K562 (cell line): ENCODE measurements around the gene TRNP1. TPM values are rescaled to one million over a fixed set of nuclear protein-coding genes. Genes with fewer than 3 reads are reported as not detected.

Experiments used
- ATAC-seq: fragments of 200-7000 bp; cut with Tn5 transposase; 3 replicates; pipeline ENCODE4 v1.9.1; 2020; ENCODE audit warnings: moderate library complexity
- BruUV-seq: library from RNA; stranded (reverse); fragments of 400-500 nt; replicated peaks from 2 replicates; lab custom pipeline; 2021; lab: Mats Ljungman, UMichigan
- CTCF ChIA-PET: fragments of 300-600 bp; formaldehyde crosslinking; extraction: SDS; loops from one replicate; lab custom pipeline; 2021; ENCODE audit warnings: low intra/inter-chr PET ratio; lab: Yijun Ruan, JAX
- POLR2A ChIA-PET: fragments of 300-600, 350-650 bp; sonication (Branson Sonifier 250); formaldehyde crosslinking; extraction: SDS; loops from one replicate; lab custom pipeline; 2021; ENCODE audit warnings: antibody characterized with exemption, inconsistent platforms; lab: Yijun Ruan, JAX
- DNase-seq, 4 experiments: peaks; one replicate each; pipeline versions ENCODE4 v3.0.0 to v3.0.0-alpha.2; 2011 to 2018; ENCODE audit warnings: low spot score in 3 of 4, mixed read lengths in 3 of 4; ENCODE audit errors: extremely low read depth in 1 of 4
- FAIRE-seq: peaks from 2 replicates; lab custom pipeline; 2011; peaks lifted over from hg19 to GRCh38; lab: Jason Lieb, UNC
- H2AFZ ChIP-seq: 2 replicates; pipeline ENCODE4 v1.6.0; 2011; ENCODE audit warnings: low read depth, low read length, control low read depth, inconsistent platforms
- H3K27ac ChIP-seq: fragments of 200-600 bp; 3 replicates; pipeline ENCODE4 v1.8.0; 2011; ENCODE audit warnings: low read depth, mild to moderate bottlenecking, control low read depth, inconsistent platforms, low read length, moderate library complexity, mixed read lengths; ENCODE audit errors: extremely low read depth
- H3K27me3 ChIP-seq, 2 experiments: fragments of 300-600 bp in 1 of 2; 2 replicates in 1 of 2; 3 replicates in 1 of 2; pipeline versions ENCODE4 v1.6.0 to v1.8.0; 2011; ENCODE audit warnings: inconsistent platforms in 2 of 2, low read length in 2 of 2, mild to moderate bottlenecking in 1 of 2, mixed read lengths in 1 of 2, moderate library complexity in 1 of 2; ENCODE audit not compliant: control insufficient read depth in 2 of 2, insufficient read depth in 2 of 2
- H3K36me3 ChIP-seq: fragments of 300-600 bp; 3 replicates; pipeline ENCODE4 v1.8.0; 2011; ENCODE audit warnings: mild to moderate bottlenecking, low read length, inconsistent platforms; ENCODE audit not compliant: control insufficient read depth, insufficient read depth
- H3K4me1 ChIP-seq, 2 experiments: fragments of 200-600 bp in 1 of 2; replicated peaks in 1 of 2; 2 replicates in 1 of 2; 3 replicates in 1 of 2; pipeline versions ENCODE4 v1.5.1 to v1.8.0; 2011; ENCODE audit warnings: inconsistent platforms in 2 of 2, low read length in 2 of 2, mild to moderate bottlenecking in 1 of 2, mixed read lengths in 1 of 2, moderate library complexity in 1 of 2; ENCODE audit not compliant: control insufficient read depth in 2 of 2, insufficient read depth in 2 of 2
- H3K4me2 ChIP-seq: 2 replicates; pipeline ENCODE4 v1.6.1; 2011; ENCODE audit warnings: low read length, control low read depth, inconsistent platforms, mixed read lengths; ENCODE audit not compliant: insufficient read depth
- H3K4me3 ChIP-seq: fragments of 200-600 bp; sonication (generic), shearing (Covaris generic); 2 replicates; pipeline ENCODE4 v1.5.1; 2016; ENCODE audit warnings: control low read depth, inconsistent platforms
- H3K79me2 ChIP-seq: fragments of 200-600 bp; 3 replicates; pipeline ENCODE4 v1.8.0; 2011; ENCODE audit warnings: low read length, inconsistent platforms; ENCODE audit not compliant: control insufficient read depth, insufficient read depth
- H3K9ac ChIP-seq, 2 experiments: 2 replicates each; pipeline versions ENCODE4 v1.6.0 to v1.6.1; 2011; ENCODE audit warnings: low read depth in 2 of 2, low read length in 2 of 2, control low read depth in 1 of 2, inconsistent platforms in 1 of 2, mild to moderate bottlenecking in 1 of 2, mixed read lengths in 1 of 2; ENCODE audit not compliant: insufficient read depth in 1 of 2
- H3K9me1 ChIP-seq: one replicate; pipeline ENCODE4 v1.6.0; 2011; ENCODE audit warnings: inconsistent platforms, mild to moderate bottlenecking, low read length, moderate library complexity; ENCODE audit not compliant: control insufficient read depth, insufficient read depth
- H3K9me3 ChIP-seq: replicated peaks from 2 replicates; pipeline ENCODE4 v1.5.1; 2011; ENCODE audit warnings: low read depth, low read length, inconsistent platforms; ENCODE audit not compliant: control insufficient read depth, insufficient read depth
- H4K20me1 ChIP-seq: replicated peaks from 2 replicates; pipeline ENCODE4 v1.6.1; 2011; ENCODE audit warnings: low read length, inconsistent platforms, mixed read lengths; ENCODE audit not compliant: control insufficient read depth, insufficient read depth
- FOXA3 ChIP-seq, 2 experiments: fragments of 450-650 bp in 1 of 2; sonication (generic) in 1 of 2; formaldehyde crosslinking; IDR thresholded peaks in 1 of 2; conservative IDR thresholded peaks in 1 of 2; 2 replicates each; pipeline versions ENCODE4 v1.4.0 to v1.8.0; 2020 to 2022; ENCODE audit warnings: mild to moderate bottlenecking in 2 of 2, missing genetic modification reagents in 1 of 2
- FOXJ2 ChIP-seq: fragments of 200-800 bp; sonication (Bioruptor generic); IDR thresholded peaks from 2 replicates; pipeline ENCODE4 v1.6.1; 2016; ENCODE audit warnings: missing genetic modification characterization, missing compliant biosample characterization
- FOXJ3 ChIP-seq: sonication (generic); formaldehyde crosslinking; IDR thresholded peaks from 2 replicates; pipeline ENCODE4 v1.4.0; 2020; ENCODE audit warnings: mild to moderate bottlenecking, missing genetic modification reagents
- HDAC2 ChIP-seq: fragments of 450-650 bp; IDR thresholded peaks from 2 replicates; pipeline ENCODE4 v1.6.1; 2016; ENCODE audit warnings: mild to moderate bottlenecking
- HMBOX1 ChIP-seq: sonication (generic); IDR thresholded peaks from 2 replicates; pipeline ENCODE4 v1.6.1; 2016
- MBD2 ChIP-seq: sonication (generic); IDR thresholded peaks from 2 replicates; pipeline ENCODE4 v1.6.1; 2016; ENCODE audit warnings: low read depth, borderline replicate concordance
- RBM15 ChIP-seq: fragments of 200-400 bp; formaldehyde crosslinking; IDR thresholded peaks from 2 replicates; pipeline ENCODE4 v1.6.1; 2018; ENCODE audit warnings: mild to moderate bottlenecking, low read length, moderate library complexity; ENCODE audit not compliant: insufficient read depth
- RCOR1 ChIP-seq, 2 experiments: IDR thresholded peaks; 2 replicates each; pipeline ENCODE4 v1.6.1; 2012; ENCODE audit warnings: low read depth in 2 of 2, low read length in 2 of 2, borderline replicate concordance in 1 of 2, improper control_type of control experiment in 1 of 2
- SAFB2 ChIP-seq: fragments of 200-400 bp; formaldehyde crosslinking; IDR thresholded peaks from 2 replicates; pipeline ENCODE4 v1.6.1; 2018; ENCODE audit warnings: borderline replicate concordance, low read length, low read depth, moderate library complexity; ENCODE audit not compliant: severe bottlenecking
- SMARCC2 ChIP-seq: fragments of 450-650 bp; IDR thresholded peaks from 2 replicates; pipeline ENCODE4 v1.6.1; 2017; ENCODE audit warnings: antibody characterized with exemption, moderate library complexity, mild to moderate bottlenecking, low read depth
- ZHX1 ChIP-seq: fragments of 150-350 bp; conservative IDR thresholded peaks from 2 replicates; pipeline ENCODE4 v1.6.1; 2014; ENCODE audit warnings: low read length
- WGBS: fragments of 100-300 bp; shearing (Covaris generic); methylation state at CpG from one replicate; pipeline ENCODE4 v1.1.6; 2016; ENCODE audit warnings: low coverage, mixed read lengths; ENCODE audit not compliant: insufficient coverage; ENCODE audit errors: missing lambda C conversion rate; 5-methylcytosine and 5-hydroxymethylcytosine counted together
- in situ Hi-C: fragments of 300-500 bp; cut with MboI; formaldehyde crosslinking; loops from 4 replicates; pipeline ENCODE4 v1.15.0; 2018; ENCODE audit warnings: inconsistent platforms, mixed read lengths
- intact Hi-C: fragments of 100-400 bp; cut with micrococcal nuclease; formaldehyde crosslinking; loops from 2 replicates; pipeline ENCODE4 v1.14.2; 2022
- polyA plus RNA-seq, 8 experiments: library from polyadenylated mRNA; depleted of rRNA in 4 of 8; stranded (reverse) in 5 of 8; unstranded in 3 of 8; fragments of >200 nt; fragmentation: Nextera tagmentation in 2 of 8; fragmentation: Illumina TruSeq in 1 of 8; extraction: Ambion mirVana in 2 of 8; extraction: Trizol in 1 of 8; gene quantifications; 2 replicates each; pipeline versions ENCODE4 v1.2.1 to v1.2.3, GENCODE V29; 2011 to 2014; ENCODE audit warnings: inconsistent platforms in 1 of 8, missing spikeins in 1 of 8
- total RNA-seq, 7 experiments: library from RNA; depleted of rRNA in 6 of 7; stranded (reverse); fragments of >200 nt in 6 of 7; fragmentation: Illumina TruSeq in 2 of 7; extraction: Trizol in 2 of 7; gene quantifications; 2 replicates each; pipeline versions ENCODE4 v1.2.1 to v1.2.3, GENCODE V29; 2011 to 2021; ENCODE audit warnings: low replicate concordance in 1 of 7

TRNP1 gene
- total and polyA plus RNA-seq, 9 of the 15 experiments (the other 6 are each of a cell fraction or from before 2014, with no cell fraction given) = 0.03 to 1.3 (median 0.95) TPM

GRCh38 chr1:26970810-26971209, 22.7 kb upstream of the TRNP1 start:
- intact Hi-C loops (no loop called here), in situ Hi-C loops (no loop called here)
- Histone ChIP-seq H4K20me1 (0 out of 2 replicates have a peak, but pooled peaks cover 4% of the 10 kb centered on the region), H3K9me3 (no peaks in the 10 kb centered on the region), H3K79me2 (no peaks in the 10 kb centered on the region), H3K27ac (no peak overlapping the region), H3K4me1 (peaks cover 4 to 8% of the 10 kb centered on the region in 2 experiments; a peak in 3 of 5 replicates), H3K9ac (peak overlapping the region in 1 of 2 experiments; percentile 22; a peak in 1 of 4 replicates), H3K27me3 (peaks cover 0 to 30% of the 10 kb centered on the region in 2 experiments; a peak in 3 of 5 replicates), H3K36me3 (no peaks in the 10 kb centered on the region), H2AFZ (no peak overlapping the region), H3K9me1 (no peaks in the 10 kb centered on the region), H3K4me2 (no peak overlapping the region), H3K4me3 (no peak overlapping the region)
- ATAC-seq = peak; percentile 44
- ChIA-PET CTCF (interaction anchor here (0.5 kb wide), 1 partner anchor 10 kb away, joined by 3 read pairs; no protein-coding TSS in a partner anchor), POLR2A (interaction anchor here (1.0 kb wide), 1 partner anchor 20 kb away, joined by 3 read pairs; no protein-coding TSS in a partner anchor)
- BruUV-seq = no TSS peak
- WGBS = 6% methylated on average over 7 of the region's 7 CpGs
- DNase-seq = peak in 1 of 4 experiments; percentile 48
- TF ChIP-seq FOXJ2 (tag) (peak; percentile 80; the same call in 1 of the 2 replicates), SMARCC2 (no peak), FOXA3 (CRISPR knock-in tag; conservative IDR thresholded peaks at IDR 0.05 in 1 of 2, IDR thresholded peaks at IDR 0.05 in 1 of 2) (0 out of 4 replicates have a peak, but pooled peaks of 1 of the 2 experiments have one; percentile 65)
- peak; percentile 37 for FAIRE-seq

GRCh38 chr1:26971590-26971989, 21.9 kb upstream of the TRNP1 start:
- Histone ChIP-seq H3K4me3 (no peak overlapping the region), H3K9ac (no peak overlapping the region), H3K79me2 (no peaks in the 10 kb centered on the region), H3K9me1 (no peaks in the 10 kb centered on the region), H3K27ac (no peak overlapping the region), H4K20me1 (0 out of 2 replicates have a peak, but pooled peaks cover 4% of the 10 kb centered on the region), H3K4me1 (peaks cover 2 to 8% of the 10 kb centered on the region in 2 experiments; a peak in 4 of 5 replicates), H3K27me3 (peaks cover 0 to 25% of the 10 kb centered on the region in 2 experiments; a peak in 3 of 5 replicates), H2AFZ (no peak overlapping the region), H3K9me3 (no peaks in the 10 kb centered on the region), H3K36me3 (no peaks in the 10 kb centered on the region), H3K4me2 (no peak overlapping the region)
- 0% methylated on average over 3 of the region's 3 CpGs for WGBS
- FAIRE-seq = no peak
- no peak for ATAC-seq
- intact Hi-C loops (no loop called here), in situ Hi-C loops (no loop called here)
- no peak for DNase-seq
- BruUV-seq = no TSS peak
- POLR2A ChIA-PET = interaction anchor here (0.9 kb wide), 1 partner anchor 10 kb away, joined by 3 read pairs; no protein-coding TSS in a partner anchor
- CTCF ChIA-PET = no interaction called here
- TF ChIP-seq RBM15 (no peak), FOXJ3 (CRISPR knock-in tag) (no peak), MBD2 (no peak), SAFB2 (no peak), RCOR1 (IDR thresholded peaks at IDR 0.05; ENCODE audit: borderline replicate concordance in 1 of 2, low read depth in 2 of 2, low read length in 2 of 2) (0 out of 4 replicates have a peak, but pooled peaks of 1 of the 2 experiments have one; percentile 36), HMBOX1 (no peak), ZHX1 (no peak), HDAC2 (peak; percentile 31; the same call in 1 of the 2 replicates)
